Nucleus accumbens (tissue), 56 donors: ENCODE results near the gene TMEM63C.
A peak's percentile ranks its signal among the peaks of the same experiment; 100 is the strongest.

Experiments
- DNase-seq, 56 donors: peaks; one replicate each; lab custom pipeline; 2025; lab: John Stamatoyannopoulos, UW

Gene TMEM63C

DNA sequence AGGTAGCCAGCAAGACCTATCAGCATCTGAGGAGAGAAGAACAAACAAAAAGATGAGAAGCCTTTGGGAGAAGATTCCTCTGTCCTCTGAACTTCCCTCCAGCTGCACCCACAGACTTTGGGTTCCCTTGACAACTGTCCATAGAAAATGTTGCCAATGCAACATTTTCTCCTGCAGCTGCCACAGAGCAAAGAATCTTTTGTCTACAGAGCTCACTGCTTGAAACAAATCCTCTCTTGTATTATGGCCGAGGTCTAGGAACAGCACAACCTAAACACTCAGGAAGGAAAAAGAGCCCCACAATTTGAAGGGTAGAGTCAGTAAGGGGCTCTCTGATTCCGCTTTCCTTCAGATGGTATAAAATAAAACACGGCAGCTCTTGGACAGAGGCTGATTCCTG is 124.8 kb downstream of the TMEM63C start:
- DNase-seq, result peak in 45 of 56 donors; percentile 15 to 84 (median 60)

GRCh38 chr14:77306851-77307496 is 125.4 kb downstream of the TMEM63C start:
- peak in 51 of 56 donors; percentile 16 to 85 (median 63) for DNase-seq
